Ishikawa (cell line): ENCODE data around the gene SLC17A9.

Experiments
- CEBPB ChIP-seq: IDR thresholded peaks from 2 replicates; pipeline ENCODE4 v1.6.1; 2012
- CREB1 ChIP-seq: IDR thresholded peaks from 2 replicates; pipeline ENCODE4 v1.6.1; 2012; ENCODE audit warnings: low read depth
- EGR1 ChIP-seq: IDR thresholded peaks from 2 replicates; pipeline ENCODE4 v1.6.1; 2012
- EP300 ChIP-seq: IDR thresholded peaks from 2 replicates; pipeline ENCODE4 v1.6.1; 2012; ENCODE audit warnings: borderline replicate concordance
- NFIC ChIP-seq: IDR thresholded peaks from 2 replicates; pipeline ENCODE4 v1.6.1; 2012
- RAD21 ChIP-seq: IDR thresholded peaks from 2 replicates; pipeline ENCODE4 v1.6.1; 2012; ENCODE audit warnings: low read depth
- REST ChIP-seq: IDR thresholded peaks from 2 replicates; pipeline ENCODE4 v1.6.1; 2012; ENCODE audit warnings: low read depth, mild to moderate bottlenecking
- TEAD4 ChIP-seq: IDR thresholded peaks from 2 replicates; pipeline ENCODE4 v1.6.1; 2012
- USF1 ChIP-seq: IDR thresholded peaks from 2 replicates; pipeline ENCODE4 v1.6.1; 2012
- YY1 ChIP-seq: IDR thresholded peaks from 2 replicates; pipeline ENCODE4 v1.6.1; 2012; ENCODE audit warnings: low read depth
- ZBTB7A ChIP-seq: IDR thresholded peaks from 2 replicates; pipeline ENCODE4 v1.6.1; 2012; ENCODE audit warnings: low read depth
- TF ChIP-seq, protein P1 (sequence below): IDR thresholded peaks from 2 replicates; pipeline ENCODE4 v1.6.1; 2012

GRCh38 chr20:62927128-62927705, 25.3 kb upstream of the SLC17A9 start:
- TF ChIP-seq USF1, result no peak
- TF ChIP-seq YY1, result no peak
- TF ChIP-seq, protein P1, sequence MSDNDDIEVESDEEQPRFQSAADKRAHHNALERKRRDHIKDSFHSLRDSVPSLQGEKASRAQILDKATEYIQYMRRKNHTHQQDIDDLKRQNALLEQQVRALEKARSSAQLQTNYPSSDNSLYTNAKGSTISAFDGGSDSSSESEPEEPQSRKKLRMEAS, result no peak
- no peak for TF ChIP-seq REST
- TF ChIP-seq EP300, result no peak
- no peak for TF ChIP-seq NFIC
- no peak for TF ChIP-seq EGR1
- TF ChIP-seq RAD21, result no peak
- TF ChIP-seq CREB1, result no peak
- TF ChIP-seq TEAD4, result no peak
- TF ChIP-seq ZBTB7A, result no peak
- no peak for TF ChIP-seq CEBPB
